CD4-positive, alpha-beta T cell (primary cell): ENCODE measurements around the gene PSMB9. TPM values are rescaled to one million over a fixed set of nuclear protein-coding genes. Genes with fewer than 3 reads are reported as not detected.

Experiments used
- ATAC-seq: fragments of 200-7000 bp; cut with Tn5 transposase; one replicate; pipeline ENCODE4 v1.10.0; 2022; ENCODE audit warnings: mild to moderate bottlenecking; ENCODE audit not compliant: poor library complexity
- CTCF ChIA-PET: fragments of 350-600 bp; sonication (Branson Sonifier 250); formaldehyde crosslinking; loops from one replicate; lab custom pipeline; 2021; ENCODE audit warnings: antibody characterized with exemption, inconsistent platforms; lab: Charles Lee
- POLR2A ChIA-PET: fragments of 350-600 bp; sonication (Branson Sonifier 250); formaldehyde crosslinking; loops from one replicate; lab custom pipeline; 2021; ENCODE audit warnings: antibody characterized with exemption, inconsistent platforms; lab: Charles Lee
- DNase-seq, 14 experiments: peaks; one replicate each; pipeline ENCODE4 v3.0.0-alpha.2; 2013 to 2020; ENCODE audit warnings: mixed read lengths in 2 of 14
- H3K27ac ChIP-seq, 2 donors: one replicate each; pipeline versions ENCODE4 v1.5.1 to v1.7.0; 2013; ENCODE audit warnings: low read length in 2 of 2, low read depth in 1 of 2, mild to moderate bottlenecking in 1 of 2
- H3K27me3 ChIP-seq, 2 experiments: 1 replicate in 1 of 2; 2 replicates in 1 of 2; pipeline versions ENCODE4 v1.6.1 to v1.7.0; 2013; ENCODE audit warnings: low read length in 2 of 2, control low read depth in 1 of 2, mild to moderate bottlenecking in 1 of 2, moderate library complexity in 1 of 2; ENCODE audit not compliant: insufficient read depth in 2 of 2, control insufficient read depth in 1 of 2
- H3K36me3 ChIP-seq: one replicate; pipeline ENCODE4 v1.6.1; 2013; ENCODE audit warnings: low read length, control low read depth; ENCODE audit not compliant: insufficient read depth
- H3K4me1 ChIP-seq: one replicate; pipeline ENCODE4 v1.6.1; 2013; ENCODE audit warnings: low read length, control low read depth; ENCODE audit not compliant: insufficient read depth
- H3K4me3 ChIP-seq: one replicate; pipeline ENCODE4 v1.5.1; 2013; ENCODE audit warnings: mild to moderate bottlenecking, low read length, moderate library complexity
- H3K9me3 ChIP-seq, 2 experiments: 1 replicate in 1 of 2; 2 replicates in 1 of 2; pipeline versions ENCODE4 v1.6.1 to v1.7.0; 2013; ENCODE audit warnings: low read length in 2 of 2, mild to moderate bottlenecking in 2 of 2, control low read depth in 1 of 2, moderate library complexity in 1 of 2; ENCODE audit not compliant: control insufficient read depth in 1 of 2, insufficient read depth in 1 of 2
- H3K27ac Mint-ChIP-seq: one replicate; pipeline ENCODE4 v1.8.0; 2020; ENCODE audit warnings: mixed read lengths
- H3K27me3 Mint-ChIP-seq: one replicate; pipeline ENCODE4 v1.8.0; 2021; ENCODE audit warnings: mixed read lengths
- H3K36me3 Mint-ChIP-seq: one replicate; pipeline ENCODE4 v1.8.0; 2021; ENCODE audit warnings: low read depth, mixed read lengths
- H3K4me1 Mint-ChIP-seq: one replicate; pipeline ENCODE4 v1.8.0; 2021; ENCODE audit warnings: low read depth, mixed read lengths
- H3K4me3 Mint-ChIP-seq: one replicate; pipeline ENCODE4 v1.8.0; 2020; ENCODE audit warnings: mild to moderate bottlenecking, mixed read lengths
- H3K9me3 Mint-ChIP-seq: one replicate; pipeline ENCODE4 v1.8.0; 2020; ENCODE audit warnings: mixed read lengths
- CTCF ChIP-seq: fragments of 200-600 bp; IDR thresholded peaks from one replicate; pipeline ENCODE4 v1.8.0; 2022; ENCODE audit warnings: antibody characterized with exemption, mild to moderate bottlenecking
- intact Hi-C, 2 experiments: fragments of 100-400 bp; cut with DNase I in 1 of 2; cut with micrococcal nuclease in 1 of 2; formaldehyde crosslinking; loops; one replicate each; pipeline versions ENCODE4 v1.15.1 to v1.9.0; 2023 to 2025; cut with DNase I, micrococcal nuclease
- total RNA-seq, 174 experiments: library from RNA in 2 of 174; stranded (reverse) in 2 of 174; gene quantifications; one replicate each; pipeline ENCODE4 v1.2.3 and lab custom pipeline; 2021 to 2026

PSMB9 gene
- total RNA-seq, 2 experiments from 2014 or later: 37.2 to 38.4 TPM

GRCh38 chr6:32836873-32837272 lies 17.1 kb upstream of the PSMB9 start:
- Histone ChIP-seq H3K4me3 (no peak overlapping the region), H3K27ac (no peak overlapping the region), H3K9me3 (no peaks in the 10 kb centered on the region), H3K27me3 (no peaks in the 10 kb centered on the region), H3K4me1 (peaks cover 55% of the 10 kb centered on the region), H3K36me3 (peaks cover 68% of the 10 kb centered on the region)
- Mint-ChIP-seq H3K36me3 (peaks cover 87% of the 10 kb centered on the region), H3K27ac (peak overlapping the region; percentile 99), H3K9me3 (no peaks in the 10 kb centered on the region), H3K4me3 (peak overlapping the region; percentile 97), H3K27me3 (no peaks in the 10 kb centered on the region), H3K4me1 (peaks cover 86% of the 10 kb centered on the region)
- DNase-seq (no peak), ATAC-seq (no peak)
- CTCF ChIA-PET: interaction anchor here (6.8 kb wide), 1 partner anchor 32 kb away, joined by 186 read pairs; no protein-coding TSS in a partner anchor
- intact Hi-C loops: no loop called here
- no peak for TF ChIP-seq CTCF
- POLR2A ChIA-PET: interaction anchor here (2.5 to 11.2 kb wide), 4 partner anchors 20 to 147 kb away, joined by 13 to 901 read pairs (median 363); partner anchors contain the start of genes BRD2, PSMB9 and TAP1

- H3K36me3 Mint-ChIP-seq: peaks cover 87% of the 10 kb centered on the region
- ChIA-PET CTCF (interaction anchor here (0.9 to 6.8 kb wide), 10 partner anchors 10 to 146 kb away, joined by 3 to 288 read pairs (median 10); partner anchors contain the start of genes PSMB9 and TAP1), POLR2A (interaction anchor here (0.7 to 11.2 kb wide), 14 partner anchors 9 to 866 kb away, joined by 3 to 901 read pairs (median 12); partner anchors contain the start of genes BRD2, DXO, HLA-DMA and PSMB9)
- intact Hi-C loops: loop anchor here (1.0 to 2.0 kb wide), 3 partner anchors 17 to 135 kb away; partner anchors contain the start of gene PSMB9 (in 2 of the 2)
- peak overlapping the region; percentile 97 for H3K4me3 Mint-ChIP-seq
- H3K4me1 ChIP-seq: peaks cover 63% of the 10 kb centered on the region
- H3K4me3 ChIP-seq: peak overlapping the region; percentile 77
- peaks cover 94% of the 10 kb centered on the region for H3K4me1 Mint-ChIP-seq
- peak overlapping the region; percentile 76 to 87 for H3K27ac ChIP-seq
- no peaks in the 10 kb centered on the region for H3K27me3 Mint-ChIP-seq
- ATAC-seq (no peak), DNase-seq (no peak)
- H3K27me3 ChIP-seq: no peaks in the 10 kb centered on the region
- H3K9me3 Mint-ChIP-seq: no peaks in the 10 kb centered on the region
- peaks cover 68% of the 10 kb centered on the region for H3K36me3 ChIP-seq
- peak overlapping the region; percentile 99 for H3K27ac Mint-ChIP-seq
- H3K9me3 ChIP-seq: no peaks in the 10 kb centered on the region
- no peak for TF ChIP-seq CTCF
These were observed 16.3 kb upstream of the PSMB9 start for GRCh38 chr6:32837651-32838113.

GRCh38 chr6:32838114-32838958 lies 15.7 kb upstream of the PSMB9 start, which contains the start of gene TAP2:
Gene TAP2 (minus strand): TSS chr6:32838739. CDS start chr6:32838233, 506 bp downstream.
- ChIA-PET POLR2A (interaction anchor here (0.6 to 11.2 kb wide), 19 partner anchors 9 to 866 kb away, joined by 3 to 901 read pairs (median 6); partner anchors contain the start of genes ATF6B, BRD2, DXO and HLA-DMA), CTCF (interaction anchor here (0.6 to 6.8 kb wide), 35 partner anchors 9 to 425 kb away, joined by 3 to 288 read pairs (median 6); partner anchors contain the start of genes BRD2, HLA-DMA, HLA-DMB and PSMB9)
- peak; percentile 93 to 99 (median 98) for DNase-seq
- peak within 1 kb of the TSS; percentile 99 for H3K27ac Mint-ChIP-seq
- Histone ChIP-seq H3K4me3 (peak within 1 kb of the TSS; percentile 77), H3K9me3 (no peaks in the 10 kb centered on the region), H3K27ac (peak within 1 kb of the TSS; percentile 76 to 87), H3K36me3 (peaks cover 64% of the 10 kb centered on the region), H3K27me3 (no peaks in the 10 kb centered on the region), H3K4me1 (peaks cover 67% of the 10 kb centered on the region)
- no peaks in the 10 kb centered on the region for H3K27me3 Mint-ChIP-seq
- H3K9me3 Mint-ChIP-seq: no peaks in the 10 kb centered on the region
- TF ChIP-seq CTCF: peak; percentile 93
- intact Hi-C loops: loop anchor here (1.0 to 2.0 kb wide), 3 partner anchors 16 to 134 kb away; partner anchors contain the start of gene PSMB9 (in 2 of the 2)
- H3K4me3 Mint-ChIP-seq: peak within 1 kb of the TSS; percentile 97
- peaks cover 94% of the 10 kb centered on the region for H3K4me1 Mint-ChIP-seq
- peaks cover 87% of the 10 kb centered on the region for H3K36me3 Mint-ChIP-seq
- ATAC-seq: peak; percentile 86
